T1000 (cell line): ENCODE measurements around the gene TP53BP2.

Experiments used
- DNase-seq: peaks from one replicate; lab custom pipeline; 2025; ENCODE audit warnings: mixed read lengths; lab: John Stamatoyannopoulos, UW

Gene TP53BP2

GRCh38 chr1:223792046-223792445, 53.7 kb downstream of the TP53BP2 start:
- no peak for DNase-seq

GRCh38 chr1:223788746-223789415, 56.9 kb downstream of the TP53BP2 start:
- DNase-seq = no peak

- no peak for DNase-seq
These were observed 59.9 kb downstream of the TP53BP2 start for GRCh38 chr1:223785808-223786207.

GRCh38 chr1:223784541-223784940, 61.2 kb downstream of the TP53BP2 start:
- DNase-seq = no peak

DNA sequence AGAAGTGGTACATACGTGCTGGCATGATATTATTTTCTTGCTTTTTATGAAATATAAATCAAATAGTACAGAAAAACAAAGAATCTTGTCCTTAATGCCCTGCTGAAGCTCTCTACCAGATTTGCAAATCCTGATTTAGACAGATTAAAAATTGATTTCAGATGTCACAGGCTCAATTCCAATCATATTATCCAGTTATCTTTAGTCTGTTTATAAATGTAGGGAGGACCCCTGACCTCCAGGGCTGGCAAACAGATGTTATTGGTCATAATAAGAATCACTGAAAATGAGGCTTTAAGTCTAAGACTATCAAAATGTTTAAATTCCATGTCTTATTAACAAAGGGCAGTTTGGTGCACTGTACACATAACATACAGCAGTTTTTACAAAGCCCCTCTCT, 62.1 kb downstream of the TP53BP2 start:
- DNase-seq = no peak

GRCh38 chr1:223780949-223781348, 64.8 kb downstream of the TP53BP2 start:
- DNase-seq = no peak

DNA sequence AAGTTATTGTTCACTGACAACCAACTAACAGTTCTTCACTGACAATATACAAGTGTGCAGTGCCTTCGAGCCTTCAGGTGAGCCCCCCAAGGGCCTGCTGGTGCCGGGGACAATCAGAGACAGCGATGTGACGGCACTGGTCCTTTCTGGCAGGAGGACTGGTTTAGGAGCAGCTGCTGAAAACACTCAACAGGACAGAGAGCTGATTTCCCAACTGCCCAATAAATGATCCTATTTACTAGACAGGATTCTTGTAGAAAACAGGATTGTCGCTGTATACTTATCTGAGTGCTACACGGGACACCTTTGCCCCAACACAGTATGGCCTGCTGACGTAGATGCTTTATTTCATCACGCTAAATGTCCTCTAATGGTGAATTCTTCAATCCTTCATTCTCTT, 65.4 kb downstream of the TP53BP2 start:
- no peak for DNase-seq

GRCh38 chr1:223776826-223777454, 68.8 kb downstream of the TP53BP2 start:
- DNase-seq = no peak

DNA sequence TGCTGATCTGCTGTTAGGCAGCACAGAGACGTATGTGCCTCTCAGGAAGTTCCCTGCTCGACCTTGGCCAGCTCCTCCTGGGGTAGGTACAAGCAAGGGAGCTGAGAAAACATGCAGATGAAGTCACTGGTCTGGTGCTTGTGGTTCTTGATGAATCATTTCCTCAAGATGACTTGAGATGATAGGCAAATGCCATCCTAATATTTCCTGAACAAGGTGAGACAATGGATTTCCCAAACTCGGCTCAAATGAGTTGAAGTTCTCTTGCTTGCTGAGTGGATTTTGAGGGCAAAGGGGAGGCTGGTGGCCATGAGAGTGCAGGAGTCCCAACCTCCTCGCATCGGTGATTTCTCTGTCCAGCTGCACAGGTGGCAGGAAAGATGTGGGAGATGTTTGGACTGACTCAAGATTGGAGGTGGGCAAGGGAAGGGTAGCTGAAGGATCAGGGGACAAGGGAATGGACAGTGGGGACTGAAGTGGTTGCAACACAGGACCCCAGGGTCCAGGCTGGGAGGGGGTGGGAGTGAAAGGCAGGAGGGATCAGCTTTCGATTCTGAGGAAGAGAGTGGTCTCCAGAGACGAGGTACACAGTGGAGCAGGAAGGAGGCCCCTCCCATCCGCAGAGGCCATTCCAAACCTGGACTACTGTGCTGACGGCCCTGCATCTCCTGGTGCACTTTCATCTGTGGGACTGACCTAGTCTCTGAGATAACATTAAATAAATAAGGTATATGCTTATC, 69.5 kb downstream of the TP53BP2 start:
- DNase-seq = no peak

- DNase-seq = no peak
These were observed 70.1 kb downstream of the TP53BP2 start for GRCh38 chr1:223775711-223776074.

- DNase-seq = no peak
These were observed 70.7 kb downstream of the TP53BP2 start for GRCh38 chr1:223775054-223775453.

DNA sequence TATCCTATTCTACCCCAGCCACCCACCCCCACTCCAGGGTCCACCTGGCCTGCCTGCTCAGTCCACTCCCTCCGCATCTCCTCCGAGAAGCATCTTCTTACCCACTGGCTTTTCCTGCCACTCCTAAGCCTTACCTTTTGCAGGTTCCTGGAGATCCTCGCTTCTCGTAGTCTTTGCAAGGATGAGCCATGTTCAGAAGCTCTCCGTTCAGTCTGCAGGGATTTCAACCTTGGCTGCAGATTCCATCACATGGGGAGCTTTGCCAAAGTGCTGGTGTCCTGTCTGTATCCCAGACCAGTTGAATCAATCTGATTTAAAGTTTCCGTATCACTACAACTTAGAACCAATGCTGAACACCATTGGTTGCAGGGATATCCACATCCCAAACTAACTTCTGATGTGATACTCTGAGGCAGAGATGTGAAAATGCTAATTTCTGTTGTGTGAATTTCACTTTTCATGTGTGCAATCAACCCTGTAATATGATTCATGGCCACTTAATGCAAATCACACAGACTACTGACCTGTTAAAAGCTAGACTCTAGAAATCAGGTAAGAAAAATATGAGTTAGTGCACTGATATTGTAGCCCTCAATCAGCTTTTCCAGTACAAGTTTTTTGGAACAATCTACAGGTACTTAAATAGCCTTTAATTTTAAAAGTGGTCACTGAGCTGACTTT, 71.5 kb downstream of the TP53BP2 start:
- no peak for DNase-seq

DNA sequence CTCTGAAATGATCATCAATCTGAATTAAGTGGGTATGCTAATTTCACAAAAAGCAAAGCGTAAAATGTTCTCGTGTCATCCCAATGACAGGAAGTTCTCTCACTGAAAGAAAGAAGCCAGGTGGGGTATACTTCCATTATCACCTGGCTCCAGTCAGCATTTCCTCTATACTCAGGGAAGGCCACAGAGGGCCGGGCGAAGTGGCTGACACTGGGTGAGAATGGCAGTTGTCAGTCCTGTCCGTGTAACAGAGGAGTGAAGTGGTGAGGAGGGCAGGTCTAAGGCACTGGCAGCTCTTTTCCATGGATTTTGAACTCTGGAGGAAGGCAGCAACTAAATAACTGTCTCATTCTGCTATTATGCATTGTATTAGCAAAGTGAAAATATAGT, 73.0 kb downstream of the TP53BP2 start:
- no peak for DNase-seq

- peak; percentile 40 for DNase-seq
These were observed 73.7 kb downstream of the TP53BP2 start for GRCh38 chr1:223771814-223772770.

GRCh38 chr1:223771469-223771813, 74.3 kb downstream of the TP53BP2 start:
- DNase-seq = no peak

DNA sequence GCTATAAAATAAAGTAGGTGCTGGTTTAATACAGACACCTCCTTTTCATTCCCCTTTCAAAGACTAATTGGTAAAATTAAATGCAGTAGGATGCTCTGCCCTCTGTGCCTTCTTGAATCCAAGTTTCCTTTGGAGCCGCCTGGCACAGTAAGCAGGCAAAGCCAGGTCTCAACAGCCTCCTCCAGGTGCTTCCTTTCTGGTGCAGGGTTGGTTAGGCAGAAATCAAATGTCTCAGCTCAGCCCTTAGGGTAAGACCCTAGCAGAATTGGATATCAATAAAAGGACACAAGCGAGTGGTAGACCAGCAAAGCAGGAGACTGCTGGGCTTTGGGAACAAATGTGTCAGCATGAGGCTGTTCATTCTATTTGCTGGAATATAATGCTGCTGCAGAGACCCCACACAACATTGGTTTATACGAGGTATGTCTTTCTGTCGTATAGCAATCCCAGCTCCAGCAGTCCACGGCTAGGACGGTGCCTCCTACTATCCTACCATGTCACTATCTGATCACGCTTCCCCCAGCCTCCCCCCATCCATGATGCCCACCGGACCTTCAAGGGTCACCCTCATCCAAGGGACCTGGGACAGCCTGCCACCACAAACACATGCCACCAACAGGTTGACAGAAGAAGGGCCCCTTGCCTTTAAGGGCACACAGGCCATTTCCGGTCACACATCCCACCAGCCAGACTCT, 75.0 kb downstream of the TP53BP2 start:
- no peak for DNase-seq

GRCh38 chr1:223765719-223766340, 79.9 kb downstream of the TP53BP2 start:
- no peak for DNase-seq

- DNase-seq = no peak
These were observed 80.6 kb downstream of the TP53BP2 start for GRCh38 chr1:223765036-223765718.

DNA sequence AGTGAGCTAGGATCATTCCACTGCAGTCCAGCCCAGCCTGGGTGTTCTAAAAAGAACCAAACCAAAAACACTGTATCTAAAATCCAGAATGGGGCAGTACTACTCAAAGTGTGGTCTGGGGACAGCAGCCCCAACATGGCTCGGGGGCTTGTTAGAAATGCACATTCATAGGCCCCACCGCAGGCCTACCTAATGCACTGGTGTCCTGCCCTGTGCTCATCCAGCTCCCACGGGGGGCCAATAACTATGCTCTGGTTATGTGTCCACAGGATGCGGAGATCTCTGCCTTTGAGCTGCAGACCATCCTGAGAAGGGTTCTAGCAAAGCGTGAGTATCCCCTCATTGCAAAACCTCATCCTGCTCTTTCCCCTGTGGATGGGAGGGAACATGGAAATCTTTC, 81.9 kb downstream of the TP53BP2 start:
- no peak for DNase-seq

- DNase-seq = no peak
These were observed 82.5 kb downstream of the TP53BP2 start for GRCh38 chr1:223763251-223763650.
